Kidney tubule cell (primary cell): ENCODE data around the gene MOCOS.

Experiments used
- DNase-seq: peaks from one replicate; pipeline ENCODE4 v3.0.0-alpha.2; 2018; ENCODE audit warnings: low spot score

Gene MOCOS

DNA sequence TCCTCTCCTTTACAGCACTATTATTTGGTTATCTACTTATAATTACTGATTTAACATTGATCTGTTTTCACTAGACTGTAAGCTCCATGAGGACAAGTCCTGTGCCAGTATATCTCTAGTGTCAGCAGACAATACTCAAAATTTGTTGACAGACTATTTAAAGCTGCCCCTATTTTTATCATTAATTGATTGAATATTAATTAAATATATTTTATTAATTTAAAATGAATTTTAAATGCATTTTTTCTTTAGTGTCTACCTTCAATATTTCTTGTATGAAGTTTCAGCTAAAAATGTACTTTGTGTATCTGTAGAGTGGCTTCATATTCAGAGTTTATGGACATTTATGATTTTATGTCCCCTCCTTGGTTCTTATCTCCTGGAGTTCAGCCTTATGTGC is 83.9 kb downstream of the MOCOS start:
- DNase-seq: no peak

DNA sequence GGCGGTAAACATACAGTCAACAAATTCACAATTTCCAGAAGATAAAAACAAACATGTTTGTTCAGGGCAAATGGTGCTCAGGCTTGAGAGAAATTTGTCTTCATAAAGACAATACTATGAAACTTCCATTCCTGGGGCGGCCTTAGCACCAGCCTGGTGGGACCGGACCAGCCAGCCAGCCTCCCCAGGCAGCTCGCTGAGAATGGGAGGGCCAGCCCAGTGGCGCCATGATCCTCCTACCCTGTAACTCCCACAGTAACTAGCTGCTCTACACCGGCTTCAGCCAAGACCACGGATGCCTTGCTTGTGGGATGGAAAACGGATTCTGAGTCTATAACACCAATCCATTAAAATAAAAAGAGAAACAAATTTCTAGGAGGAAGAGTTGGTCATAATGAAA is 86.0 kb downstream of the MOCOS start:
- no peak for DNase-seq

DNA sequence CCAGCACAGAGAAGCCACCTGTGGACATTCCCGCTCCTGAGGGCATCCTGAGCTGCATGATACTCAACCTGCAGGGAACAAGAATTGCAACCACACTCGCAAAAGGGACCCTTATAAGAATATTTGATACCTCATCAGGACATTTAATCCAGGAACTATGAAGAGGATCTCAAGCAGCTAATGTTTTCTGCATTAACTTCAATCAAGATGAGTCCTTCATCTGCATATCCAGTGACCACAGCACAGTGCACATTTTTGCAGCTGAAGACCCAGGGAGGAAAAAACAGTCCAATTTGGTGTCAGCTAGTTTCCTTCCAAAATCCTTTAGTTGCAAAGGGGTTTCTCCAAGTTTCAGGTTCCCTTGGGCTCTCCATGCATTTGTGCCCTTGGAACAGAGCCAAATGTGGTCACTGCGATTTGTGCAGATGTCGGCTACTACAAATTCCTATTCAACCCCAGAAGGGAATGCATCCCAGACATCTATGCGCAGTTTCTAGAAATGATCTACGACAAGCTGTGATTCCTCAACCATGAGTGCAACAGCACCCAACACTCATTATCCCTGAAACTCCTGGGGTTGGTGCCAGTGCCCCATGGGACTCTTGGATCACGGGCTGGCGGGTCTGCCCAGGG is 86.9 kb downstream of the MOCOS start:
- no peak for DNase-seq

DNA sequence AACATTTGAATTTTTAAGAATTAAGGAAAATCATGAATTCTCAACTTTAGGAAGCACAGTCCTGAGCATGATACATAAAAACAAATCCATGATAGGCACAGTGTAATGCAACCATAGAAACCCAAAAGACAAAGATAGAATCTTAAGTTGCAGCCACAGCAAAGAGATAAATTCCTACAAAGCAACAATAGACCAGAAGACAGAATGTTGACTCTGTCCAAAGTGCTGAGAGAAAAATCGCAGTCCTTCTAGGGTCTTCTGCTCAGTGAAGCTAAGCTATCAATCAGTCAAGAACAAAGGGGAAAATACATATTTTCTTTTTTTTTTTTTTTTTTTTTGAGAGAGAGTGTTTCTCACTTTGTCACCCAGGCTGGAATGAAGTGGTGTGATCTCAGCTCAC is 88.3 kb downstream of the MOCOS start:
- DNase-seq: no peak

DNA sequence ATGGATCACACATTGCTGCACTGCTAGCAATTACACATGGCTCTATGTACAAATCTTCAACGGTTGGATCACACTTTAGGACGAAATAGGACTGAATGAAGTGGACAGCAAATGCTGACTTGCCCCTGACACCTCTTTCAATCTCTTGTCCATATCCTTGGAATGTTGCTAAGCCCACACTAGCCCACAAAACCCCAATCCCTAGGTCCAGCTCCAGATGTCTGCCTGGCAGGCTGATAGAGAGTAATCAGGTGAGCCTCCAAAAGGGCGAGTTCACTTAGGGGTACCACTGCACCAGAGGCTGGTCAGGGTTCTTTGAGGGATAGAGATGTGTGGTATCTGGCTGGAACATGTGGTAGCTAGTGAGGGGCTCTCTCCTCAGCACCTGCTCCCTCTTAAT is 91.7 kb downstream of the MOCOS start:
- DNase-seq: no peak

DNA sequence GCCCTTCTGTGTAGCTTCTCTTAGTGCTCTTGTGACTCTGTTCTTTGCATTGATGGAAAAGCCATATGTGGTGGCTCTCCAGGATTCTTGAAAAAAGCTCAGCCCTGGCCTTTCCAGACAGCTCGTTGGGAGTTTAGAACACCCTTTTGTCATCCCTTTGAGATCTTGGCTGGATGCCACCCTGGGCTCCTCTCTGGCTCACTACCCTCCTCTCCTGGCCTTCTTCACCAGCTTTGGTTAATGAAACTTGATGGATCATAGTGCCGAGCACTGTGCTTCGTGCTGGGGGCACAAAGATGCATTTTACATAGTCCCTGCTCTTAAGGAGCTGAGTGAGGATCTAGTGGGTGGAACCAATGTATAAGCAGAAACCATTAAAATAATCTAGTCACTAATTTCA is 94.6 kb downstream of the MOCOS start:
- DNase-seq: no peak

DNA sequence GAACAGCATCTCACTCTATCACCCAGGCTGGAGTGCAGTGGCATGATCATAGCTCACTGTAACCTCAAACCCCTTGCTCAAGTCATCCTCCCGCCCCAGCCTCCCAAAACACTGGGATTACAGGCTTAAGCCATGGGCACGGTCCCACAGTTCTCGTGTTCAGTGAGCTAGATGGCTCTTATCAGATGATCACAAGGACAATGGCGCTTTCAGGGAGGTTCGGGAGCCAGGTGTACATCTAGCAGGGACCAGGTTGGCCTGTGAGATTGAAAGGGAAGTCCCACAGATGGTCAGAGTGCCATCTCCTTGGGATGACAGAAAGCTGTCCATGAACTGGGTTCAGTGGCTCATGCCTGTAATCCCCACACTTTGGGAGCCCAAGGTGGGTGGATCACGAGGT is 96.2 kb downstream of the MOCOS start:
- no peak for DNase-seq

DNA sequence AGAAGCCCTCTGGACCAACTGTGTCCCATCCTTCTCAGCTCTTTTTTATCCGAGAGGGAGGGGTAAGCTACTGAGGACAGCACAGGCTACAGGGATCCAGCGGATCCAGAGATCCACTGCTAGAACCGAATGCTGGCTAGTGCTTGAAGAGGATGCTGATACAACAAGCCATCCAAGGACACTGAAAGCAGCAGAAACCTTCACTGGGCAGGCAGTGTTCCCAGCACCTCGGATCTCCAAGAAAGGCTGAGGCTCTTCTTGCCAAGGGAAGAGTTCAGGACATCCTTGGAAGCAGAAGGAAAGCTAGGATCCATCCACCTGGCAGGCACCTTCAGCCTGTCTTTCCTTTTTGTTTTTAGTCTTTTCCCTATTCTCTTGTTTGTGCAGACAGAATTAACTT is 97.0 kb downstream of the MOCOS start:
- DNase-seq: no peak

DNA sequence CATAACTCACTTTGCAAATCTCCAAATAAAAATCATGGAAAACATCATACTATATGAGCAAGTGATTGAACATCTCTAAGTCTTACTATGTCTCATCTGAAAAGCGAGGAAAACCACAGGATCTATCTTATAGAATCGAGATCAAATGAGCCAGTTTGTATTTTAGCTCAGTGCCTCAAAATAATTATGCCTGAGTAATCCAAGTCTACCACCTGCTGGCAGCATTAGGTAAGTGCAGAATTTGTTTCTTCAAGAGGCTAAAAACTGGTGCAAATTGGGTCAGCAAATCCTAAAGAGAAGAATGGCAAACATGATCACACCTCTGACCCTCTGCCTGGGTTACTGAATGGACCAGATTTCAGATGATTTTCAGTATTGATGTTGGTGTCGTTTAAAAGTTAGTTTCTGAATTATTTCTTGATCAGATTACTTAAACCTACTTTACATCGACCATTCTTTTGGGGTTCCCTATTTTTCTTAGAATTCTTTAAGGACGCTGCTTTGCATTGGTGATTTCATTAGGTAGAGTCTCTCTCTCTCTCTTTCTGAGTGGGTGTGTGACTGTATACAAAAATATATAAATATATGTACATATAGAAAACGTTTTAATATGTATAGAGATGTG is 97.5 kb downstream of the MOCOS start:
- peak; percentile 71 for DNase-seq

DNA sequence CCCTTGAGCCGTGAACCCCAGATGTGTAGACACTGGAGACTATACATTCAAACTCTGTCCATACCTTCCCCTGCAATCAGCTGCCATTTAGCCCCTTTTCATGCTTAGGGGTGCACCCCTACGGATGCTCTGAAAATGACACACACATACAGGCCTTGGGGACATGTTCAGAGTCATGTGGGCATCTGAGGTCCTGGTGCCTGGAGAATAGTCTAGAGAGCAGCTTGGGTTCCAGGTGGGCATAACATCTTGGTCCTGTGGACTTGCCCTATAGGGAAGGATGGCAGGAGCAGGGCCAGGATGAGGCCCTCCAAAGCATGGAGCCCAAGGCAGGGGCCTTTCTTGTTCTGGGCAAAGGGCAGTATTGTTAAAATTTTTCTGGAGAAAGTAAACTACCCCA is 100.4 kb downstream of the MOCOS start:
- DNase-seq: no peak

DNA sequence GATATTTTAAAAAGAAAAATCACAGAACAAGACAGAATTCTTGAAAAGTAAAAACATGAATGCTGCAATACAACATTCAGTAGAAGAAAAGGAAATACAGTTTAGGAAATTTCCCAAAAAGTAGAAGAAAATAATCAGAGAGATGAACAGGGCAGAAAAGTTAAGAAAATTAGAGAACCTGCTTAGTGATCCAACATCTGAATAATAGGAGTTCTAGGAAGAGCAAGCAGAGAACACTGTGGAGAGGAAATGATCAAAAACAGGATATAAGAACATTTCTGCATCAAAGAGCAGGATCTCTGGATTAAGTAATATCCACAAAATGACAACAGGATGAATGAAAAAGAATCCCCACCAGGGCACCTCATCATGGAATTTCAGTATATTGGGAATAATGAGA is 101.4 kb downstream of the MOCOS start:
- DNase-seq: no peak

DNA sequence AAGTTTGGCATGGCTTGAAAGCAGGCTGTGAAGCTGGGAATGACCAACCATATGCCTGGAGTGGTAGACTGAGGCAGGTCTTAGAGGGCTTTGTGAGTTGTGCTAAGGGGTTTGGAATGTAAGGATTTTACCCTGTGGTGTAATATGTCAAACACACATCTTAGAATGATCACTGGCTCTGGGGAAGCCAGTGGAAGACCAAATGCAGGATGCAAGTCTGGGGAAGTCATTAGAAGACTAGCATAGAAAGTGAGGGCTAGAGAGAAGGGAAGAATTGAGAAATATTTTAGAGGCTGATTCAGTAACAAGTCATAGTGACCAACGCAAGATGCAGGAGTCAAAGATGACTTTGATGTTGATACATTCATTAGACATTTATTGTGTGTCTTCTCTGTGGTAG is 106.7 kb downstream of the MOCOS start:
- peak; percentile 54 for DNase-seq

DNA sequence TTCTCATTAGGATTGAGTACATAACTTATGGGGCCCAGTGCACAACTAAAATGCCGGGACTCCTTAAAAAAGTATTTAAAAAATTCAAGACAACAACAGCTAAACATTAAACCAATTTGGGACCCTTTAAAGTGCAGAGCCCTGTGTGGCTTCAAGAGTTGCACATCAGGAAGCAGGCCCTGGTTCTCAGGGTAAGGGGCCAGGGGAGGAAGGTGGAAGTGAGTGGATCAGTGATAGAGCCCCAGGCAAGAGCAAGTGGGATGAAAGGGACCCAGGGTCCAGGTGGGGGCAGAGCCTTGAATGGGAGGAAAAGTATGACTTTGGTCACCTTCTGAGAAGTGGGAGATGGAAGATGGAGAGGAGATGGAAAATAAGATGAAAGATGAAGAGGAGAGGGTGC is 107.9 kb downstream of the MOCOS start:
- DNase-seq: no peak

DNA sequence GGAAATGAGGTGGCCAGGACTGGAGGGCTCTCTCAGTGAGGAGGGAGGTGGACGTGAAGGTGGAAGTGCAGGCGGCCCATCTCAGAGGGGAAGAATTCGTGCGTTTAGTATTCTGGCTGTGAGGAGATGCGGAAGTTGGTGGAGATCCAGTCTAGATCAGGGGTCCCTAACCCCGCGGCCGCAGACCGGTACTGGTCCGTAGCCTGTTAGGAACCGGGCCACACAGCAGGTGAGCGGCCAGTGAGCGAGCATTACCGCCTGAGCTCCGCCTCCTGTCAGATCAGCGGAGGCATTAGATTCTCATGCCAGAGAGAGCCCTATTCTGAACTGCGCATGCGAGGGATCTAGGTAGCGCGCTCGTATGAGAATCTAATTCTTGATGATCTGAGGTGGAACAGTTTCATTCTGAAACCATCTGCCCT is 108.6 kb downstream of the MOCOS start:
- DNase-seq: no peak

DNA sequence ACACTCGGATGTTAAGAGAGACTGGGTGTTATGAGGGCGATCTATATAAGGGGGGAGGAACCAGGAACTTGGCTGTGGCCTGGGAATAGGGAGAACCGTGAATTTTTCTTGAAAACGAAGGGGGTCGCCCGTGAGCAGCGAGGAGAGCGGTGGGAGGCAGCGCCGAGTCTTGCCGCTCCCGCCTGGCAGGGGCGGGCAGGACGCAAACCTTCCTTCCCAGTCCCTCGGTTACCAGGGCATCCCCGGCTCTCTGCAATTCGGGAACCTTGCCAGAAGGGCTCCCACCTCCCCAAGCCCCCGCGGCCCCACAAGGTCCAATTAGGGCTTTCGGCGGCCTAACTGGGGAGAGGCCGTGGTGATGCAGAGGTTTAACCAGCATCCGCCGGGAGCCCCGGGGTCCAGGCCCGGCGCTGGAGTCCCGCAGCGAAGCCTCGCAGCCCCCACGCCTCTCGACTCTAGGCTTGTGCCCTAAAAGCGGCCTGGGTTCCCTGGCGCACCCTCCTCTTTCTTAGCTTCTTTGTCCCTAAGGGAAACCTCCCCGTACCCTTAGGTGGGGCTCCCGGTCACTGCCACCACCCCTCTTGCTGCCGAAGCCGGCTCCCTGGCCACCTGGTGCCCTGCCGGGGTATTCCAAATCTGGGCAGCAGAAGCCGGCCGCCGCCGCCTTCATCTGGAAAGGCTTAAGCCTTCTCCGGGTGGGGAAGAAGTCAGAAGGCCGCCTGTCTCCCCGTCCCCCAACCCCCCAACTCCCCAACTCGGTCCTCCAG is 109.5 kb downstream of the MOCOS start:
- peak; percentile 83 for DNase-seq

DNA sequence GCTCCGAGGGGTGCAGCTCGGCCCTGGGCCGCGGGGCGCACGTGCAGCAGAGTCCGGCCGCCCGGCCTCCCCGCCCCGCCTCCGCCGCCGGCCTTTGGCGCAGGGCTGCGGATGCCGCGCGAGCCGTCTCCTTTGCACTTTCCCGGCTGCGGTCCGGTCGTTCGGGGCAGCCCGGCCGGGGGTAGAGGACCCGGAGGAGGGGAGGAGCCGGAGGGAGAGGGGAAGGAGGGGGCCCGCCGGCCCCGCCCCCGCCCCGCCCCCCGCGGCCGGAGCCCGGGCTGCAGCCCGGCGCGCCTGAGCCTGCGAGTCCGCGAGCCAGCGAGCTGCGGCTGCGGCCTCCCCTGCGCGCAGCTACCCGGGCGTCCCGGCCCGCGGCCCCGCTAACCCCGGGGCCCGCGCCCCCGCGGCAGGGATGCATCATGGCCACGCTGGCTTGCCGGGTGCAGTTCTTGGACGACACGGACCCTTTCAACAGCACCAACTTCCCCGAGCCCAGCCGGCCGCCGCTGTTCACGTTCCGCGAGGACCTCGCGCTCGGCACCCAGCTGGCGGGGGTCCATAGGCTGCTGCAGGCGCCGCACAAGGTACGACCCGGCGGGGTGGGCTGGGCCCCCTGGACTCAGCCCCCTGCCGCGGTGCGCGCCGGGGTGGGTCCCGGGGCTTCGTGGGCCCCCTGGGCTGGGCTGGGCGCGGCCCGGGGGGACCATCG is 110.3 kb downstream of the MOCOS start, which contains the start of gene FHOD3:
FHOD3 (plus strand) TSS at position 297 of the 709 bp plus-strand sequence; CDS start at position 420, 123 bp downstream.
- peak; percentile 85 for DNase-seq

DNA sequence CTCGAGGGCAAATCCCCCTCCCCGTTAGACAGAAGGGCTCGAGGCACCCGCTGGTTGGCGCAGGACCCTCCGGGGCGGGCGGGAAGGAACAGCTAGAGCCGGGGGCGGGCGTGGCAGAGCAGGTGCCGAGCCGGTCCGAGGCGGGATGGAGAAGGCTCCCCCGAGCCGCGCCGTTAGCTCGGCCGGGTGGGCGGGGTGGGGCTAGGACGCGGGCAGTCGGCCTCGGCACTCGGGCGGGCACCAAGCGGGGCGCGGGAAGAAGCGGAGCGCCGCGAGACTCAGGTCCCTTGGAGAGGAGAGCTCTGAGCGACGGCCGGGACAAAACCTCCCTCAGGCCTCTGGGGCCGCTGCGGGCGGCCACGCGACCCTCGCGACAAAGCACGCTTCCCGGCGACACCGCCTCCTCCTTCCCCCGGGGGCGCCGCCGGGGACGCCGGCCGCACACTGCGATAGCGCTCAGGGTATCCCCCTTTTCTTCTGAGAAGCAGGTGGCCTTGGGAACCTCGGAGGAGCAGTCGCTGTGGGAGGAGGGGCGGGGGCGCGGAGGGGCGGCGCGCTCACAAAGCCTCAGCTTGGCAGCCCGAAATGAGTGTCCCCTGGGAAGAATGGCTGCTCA is 110.9 kb downstream of the MOCOS start:
- DNase-seq: peak; percentile 39

DNA sequence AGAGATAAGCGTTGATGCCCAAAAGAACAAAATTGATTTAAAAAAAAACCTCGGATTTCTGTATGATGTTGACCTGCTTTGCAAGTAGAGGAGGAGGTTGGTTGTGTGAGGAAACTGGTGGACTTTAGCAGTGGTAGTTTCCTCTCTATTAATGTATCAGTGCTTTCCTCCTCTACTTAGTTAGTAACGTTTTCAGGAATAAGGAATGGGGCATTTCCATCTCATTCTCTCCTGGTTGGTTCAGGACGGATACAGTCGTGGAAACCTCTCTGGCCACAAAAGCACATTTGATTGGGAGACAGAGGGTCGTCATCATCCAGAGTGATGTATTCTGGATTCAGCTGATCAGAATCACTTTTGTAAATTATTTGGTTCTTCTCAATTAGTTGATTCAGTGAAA is 111.7 kb downstream of the MOCOS start:
- peak; percentile 57 for DNase-seq

DNA sequence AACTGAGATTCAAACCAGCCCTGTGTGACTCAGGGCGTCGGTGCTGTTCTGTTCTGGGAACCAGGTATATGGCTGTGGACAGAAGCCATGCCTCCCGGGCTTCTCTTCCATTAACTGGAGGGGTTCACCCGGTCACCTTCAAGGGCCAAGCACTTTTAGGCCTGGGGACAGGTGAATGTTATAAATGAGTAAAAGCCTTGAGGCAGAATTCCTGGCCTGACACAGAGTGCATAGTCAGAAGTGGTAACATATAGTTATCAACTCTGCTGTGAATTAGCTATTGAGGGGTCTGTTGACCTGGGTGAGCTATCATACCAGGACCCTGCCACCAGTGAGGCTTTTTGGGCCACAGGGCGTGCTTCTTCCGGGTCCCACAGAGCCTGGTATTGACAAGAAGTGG is 112.9 kb downstream of the MOCOS start:
- DNase-seq: no peak

DNA sequence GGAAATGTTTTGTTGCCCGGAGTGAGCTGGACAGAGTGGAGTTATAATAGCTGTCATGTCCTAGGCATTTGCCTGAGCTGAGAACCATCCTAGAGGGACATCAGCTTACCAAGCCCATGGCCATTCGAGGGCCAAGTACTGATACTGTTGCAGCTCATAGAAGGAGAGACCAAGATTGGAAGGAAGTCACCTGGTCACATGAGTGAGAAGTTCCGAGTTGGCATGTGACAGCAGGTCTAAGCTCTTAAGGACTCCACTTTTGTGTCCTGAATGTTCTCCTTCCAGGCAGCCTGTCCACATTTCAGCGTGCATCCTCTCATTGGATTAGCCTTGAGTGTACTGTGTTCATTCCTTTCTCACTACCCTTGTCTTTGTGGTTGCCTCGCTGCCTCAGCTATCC is 114.6 kb downstream of the MOCOS start:
- no peak for DNase-seq

DNA sequence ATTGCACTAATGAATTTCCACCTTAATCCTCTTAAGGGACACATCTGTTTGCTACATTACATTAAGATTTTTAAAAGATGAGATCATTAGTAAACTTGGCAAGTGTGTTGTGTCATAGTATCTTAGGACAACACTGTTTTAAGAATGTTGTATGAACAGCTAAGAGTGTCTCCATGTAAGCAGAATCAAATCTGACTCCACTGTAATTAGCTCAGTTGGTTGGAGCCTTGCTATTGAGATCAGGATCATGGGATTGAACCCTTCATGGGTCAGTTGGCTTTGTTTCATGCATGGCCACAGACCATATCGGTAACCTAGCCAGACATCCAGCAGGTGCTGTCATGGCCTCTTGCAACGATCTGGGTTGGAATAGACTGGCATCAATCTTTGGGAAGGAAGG is 115.4 kb downstream of the MOCOS start:
- peak; percentile 79 for DNase-seq

DNA sequence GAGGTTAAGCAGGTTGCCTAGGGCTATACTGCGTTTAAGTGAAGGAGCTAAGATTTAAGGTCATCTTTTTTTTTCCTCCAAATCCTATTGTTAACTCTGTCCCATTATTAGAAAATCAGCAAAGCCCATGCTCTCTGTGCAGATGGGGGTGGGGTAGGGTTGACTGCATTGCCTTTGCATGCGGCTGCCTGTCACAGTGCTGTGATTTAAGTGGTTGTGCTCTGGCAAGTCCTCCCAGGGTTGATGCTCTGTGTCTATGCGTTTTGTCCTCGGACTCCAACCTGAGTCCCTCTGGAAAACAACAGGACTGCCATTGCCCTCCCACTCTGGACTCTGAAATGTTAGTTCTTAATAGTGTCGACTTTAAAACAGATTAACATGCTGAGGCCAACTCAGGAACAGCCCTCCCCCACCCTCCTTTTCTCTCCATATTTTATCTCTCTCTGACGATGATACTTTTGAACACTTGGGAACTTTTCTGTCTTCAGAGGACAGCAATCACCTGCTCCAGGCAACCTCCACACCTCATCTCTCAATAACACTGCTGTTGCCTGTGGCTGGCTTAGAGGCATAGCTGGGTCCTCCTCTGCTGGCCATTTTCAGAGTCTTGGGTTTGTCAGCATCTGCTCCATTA is 116.0 kb downstream of the MOCOS start:
- DNase-seq: peak; percentile 20
